BE2C (cell line): ENCODE data around the gene NECAB3.

Experiments
- DNase-seq: peaks from one replicate; pipeline ENCODE4 v3.0.0-alpha.2; 2020
- H3K27me3 ChIP-seq: fragments of 250-450 bp; sonication (Bioruptor Pico); 2 replicates; pipeline ENCODE4 v1.5.1; 2020; ENCODE audit warnings: mild to moderate bottlenecking
- H3K36me3 ChIP-seq: fragments of 250-450 bp; sonication (Bioruptor Pico); 2 replicates; pipeline ENCODE4 v1.5.1; 2020; ENCODE audit warnings: mild to moderate bottlenecking
- H3K4me1 ChIP-seq: fragments of 250-450 bp; sonication (Bioruptor Pico); 2 replicates; pipeline ENCODE4 v1.5.1; 2020
- H3K4me3 ChIP-seq: 2 replicates; pipeline ENCODE4 v1.5.1; 2011; ENCODE audit warnings: low read depth, low read length
- H3K9me3 ChIP-seq: fragments of 250-450 bp; sonication (Bioruptor Pico); 2 replicates; pipeline ENCODE4 v1.5.1; 2020
- CTCF ChIP-seq: IDR thresholded peaks from 2 replicates; pipeline ENCODE4 v1.5.1; 2012; ENCODE audit warnings: mild to moderate bottlenecking, low read depth, low read length

Gene NECAB3

GRCh38 chr20:33713865-33714367, 39.7 kb upstream of the NECAB3 start:
- no peaks in the 10 kb centered on the region for H3K4me1 ChIP-seq
- peaks cover 5% of the 10 kb centered on the region for H3K36me3 ChIP-seq
- DNase-seq, result no peak
- no peaks in the 10 kb centered on the region for H3K27me3 ChIP-seq
- H3K9me3 ChIP-seq, result no peaks in the 10 kb centered on the region
- H3K4me3 ChIP-seq, result no peak overlapping the region
- TF ChIP-seq CTCF, result no peak

GRCh38 chr20:33711446-33711738, 37.2 kb upstream of the NECAB3 start:
- Histone ChIP-seq H3K27me3 (no peaks in the 10 kb centered on the region), H3K9me3 (no peaks in the 10 kb centered on the region), H3K4me3 (no peak overlapping the region), H3K36me3 (peaks cover 5% of the 10 kb centered on the region), H3K4me1 (no peaks in the 10 kb centered on the region)
- TF ChIP-seq CTCF, result no peak
- no peak for DNase-seq

- H3K27me3 ChIP-seq, result no peaks in the 10 kb centered on the region
- H3K9me3 ChIP-seq, result no peaks in the 10 kb centered on the region
- H3K4me1 ChIP-seq, result no peaks in the 10 kb centered on the region
- H3K36me3 ChIP-seq, result peaks cover 5% of the 10 kb centered on the region
- no peak for TF ChIP-seq CTCF
- H3K4me3 ChIP-seq, result no peak overlapping the region
- no peak for DNase-seq
These were observed 36.6 kb upstream of the NECAB3 start for GRCh38 chr20:33710681-33711445.

- H3K36me3 ChIP-seq, result peaks cover 5% of the 10 kb centered on the region
- no peaks in the 10 kb centered on the region for H3K27me3 ChIP-seq
- H3K4me1 ChIP-seq, result no peaks in the 10 kb centered on the region
- H3K9me3 ChIP-seq, result no peaks in the 10 kb centered on the region
- DNase-seq, result no peak
- no peak overlapping the region for H3K4me3 ChIP-seq
- no peak for TF ChIP-seq CTCF
These were observed 35.8 kb upstream of the NECAB3 start for GRCh38 chr20:33709905-33710541.

GRCh38 chr20:33709398-33709797, 35.2 kb upstream of the NECAB3 start:
- Histone ChIP-seq H3K9me3 (no peaks in the 10 kb centered on the region), H3K4me3 (no peak overlapping the region), H3K27me3 (no peaks in the 10 kb centered on the region), H3K4me1 (no peaks in the 10 kb centered on the region), H3K36me3 (peaks cover 5% of the 10 kb centered on the region)
- DNase-seq, result no peak
- TF ChIP-seq CTCF, result no peak

GRCh38 chr20:33707668-33708067, 33.4 kb upstream of the NECAB3 start:
- no peaks in the 10 kb centered on the region for H3K9me3 ChIP-seq
- no peak for TF ChIP-seq CTCF
- no peak for DNase-seq
- no peaks in the 10 kb centered on the region for H3K27me3 ChIP-seq
- no peaks in the 10 kb centered on the region for H3K36me3 ChIP-seq
- H3K4me3 ChIP-seq, result no peak overlapping the region
- H3K4me1 ChIP-seq, result peaks cover 8% of the 10 kb centered on the region
